ENCODE measurements around the gene TTF2.

Gene TTF2
- total RNA-seq, result 28.4 to 44.3 (median 35.2) reads per million in 3 donors

- Histone ChIP-seq H3K27ac (ENCODE audit: insufficient read depth, low read length, poor library complexity, severe bottlenecking) (peak within 1 kb of the TSS; percentile 84), H3K27me3 (replicated peaks; ENCODE audit: control insufficient read depth, insufficient read depth, low read length, poor library complexity, severe bottlenecking) (no peaks in the 10 kb centered on the region), H3K4me3 (ENCODE audit: insufficient read depth, low read depth, low read length, poor library complexity, severe bottlenecking) (peak within 1 kb of the TSS; percentile 75), H3K9me3 (ENCODE audit: control insufficient read depth, low read length) (no peaks in the 10 kb centered on the region), H3K4me1 (ENCODE audit: control insufficient read depth, insufficient read depth, low read length, poor library complexity, severe bottlenecking) (peaks cover 7% of the 10 kb centered on the region), H3K36me3 (ENCODE audit: control insufficient read depth, insufficient read depth, low read length) (no peaks in the 10 kb centered on the region)
- DNase-seq, result peak; percentile 91 to 96 (median 94)
These were observed at the start of gene TTF2 for GRCh38 chr1:117059678-117060440. Gene TTF2 (plus strand): TSS chr1:117060326. CDS start chr1:117060347, 21 bp downstream.

GRCh38 chr1:117011334-117011733 is 48.8 kb upstream of the TTF2 start:
- H3K4me1 ChIP-seq (ENCODE audit: control insufficient read depth, insufficient read depth, low read length, poor library complexity, severe bottlenecking), result no peaks in the 10 kb centered on the region
- no peaks in the 10 kb centered on the region for H3K27me3 ChIP-seq (replicated peaks; ENCODE audit: control insufficient read depth, insufficient read depth, low read length, poor library complexity, severe bottlenecking)
- no peak overlapping the region for H3K27ac ChIP-seq (ENCODE audit: insufficient read depth, low read length, poor library complexity, severe bottlenecking)
- no peak overlapping the region for H3K4me3 ChIP-seq (ENCODE audit: insufficient read depth, low read depth, low read length, poor library complexity, severe bottlenecking)
- DNase-seq, result no peak
- H3K9me3 ChIP-seq (ENCODE audit: control insufficient read depth, low read length), result no peaks in the 10 kb centered on the region
- H3K36me3 ChIP-seq (ENCODE audit: control insufficient read depth, insufficient read depth, low read length), result no peaks in the 10 kb centered on the region

GRCh38 chr1:117013309-117013858 is 46.7 kb upstream of the TTF2 start:
- Histone ChIP-seq H3K27ac (ENCODE audit: insufficient read depth, low read length, poor library complexity, severe bottlenecking) (no peak overlapping the region), H3K27me3 (replicated peaks; ENCODE audit: control insufficient read depth, insufficient read depth, low read length, poor library complexity, severe bottlenecking) (no peaks in the 10 kb centered on the region), H3K9me3 (ENCODE audit: control insufficient read depth, low read length) (no peaks in the 10 kb centered on the region), H3K4me3 (ENCODE audit: insufficient read depth, low read depth, low read length, poor library complexity, severe bottlenecking) (no peak overlapping the region), H3K36me3 (ENCODE audit: control insufficient read depth, insufficient read depth, low read length) (no peaks in the 10 kb centered on the region), H3K4me1 (ENCODE audit: control insufficient read depth, insufficient read depth, low read length, poor library complexity, severe bottlenecking) (no peaks in the 10 kb centered on the region)
- DNase-seq, result no peak

- H3K4me1 ChIP-seq (ENCODE audit: control insufficient read depth, insufficient read depth, low read length, poor library complexity, severe bottlenecking), result no peaks in the 10 kb centered on the region
- no peak overlapping the region for H3K4me3 ChIP-seq (ENCODE audit: insufficient read depth, low read depth, low read length, poor library complexity, severe bottlenecking)
- no peaks in the 10 kb centered on the region for H3K9me3 ChIP-seq (ENCODE audit: control insufficient read depth, low read length)
- DNase-seq, result no peak
- no peak overlapping the region for H3K27ac ChIP-seq (ENCODE audit: insufficient read depth, low read length, poor library complexity, severe bottlenecking)
- H3K27me3 ChIP-seq (replicated peaks; ENCODE audit: control insufficient read depth, insufficient read depth, low read length, poor library complexity, severe bottlenecking), result no peaks in the 10 kb centered on the region
- no peaks in the 10 kb centered on the region for H3K36me3 ChIP-seq (ENCODE audit: control insufficient read depth, insufficient read depth, low read length)
These were observed 45.9 kb upstream of the TTF2 start for GRCh38 chr1:117014209-117014608.

GRCh38 chr1:117015724-117016123 is 44.4 kb upstream of the TTF2 start:
- no peak overlapping the region for H3K4me3 ChIP-seq (ENCODE audit: insufficient read depth, low read depth, low read length, poor library complexity, severe bottlenecking)
- H3K27ac ChIP-seq (ENCODE audit: insufficient read depth, low read length, poor library complexity, severe bottlenecking), result no peak overlapping the region
- H3K9me3 ChIP-seq (ENCODE audit: control insufficient read depth, low read length), result no peaks in the 10 kb centered on the region
- no peaks in the 10 kb centered on the region for H3K4me1 ChIP-seq (ENCODE audit: control insufficient read depth, insufficient read depth, low read length, poor library complexity, severe bottlenecking)
- H3K36me3 ChIP-seq (ENCODE audit: control insufficient read depth, insufficient read depth, low read length), result no peaks in the 10 kb centered on the region
- no peaks in the 10 kb centered on the region for H3K27me3 ChIP-seq (replicated peaks; ENCODE audit: control insufficient read depth, insufficient read depth, low read length, poor library complexity, severe bottlenecking)
- DNase-seq, result no peak

- no peak for DNase-seq
- H3K9me3 ChIP-seq (ENCODE audit: control insufficient read depth, low read length), result no peaks in the 10 kb centered on the region
- H3K27ac ChIP-seq (ENCODE audit: insufficient read depth, low read length, poor library complexity, severe bottlenecking), result no peak overlapping the region
- no peaks in the 10 kb centered on the region for H3K27me3 ChIP-seq (replicated peaks; ENCODE audit: control insufficient read depth, insufficient read depth, low read length, poor library complexity, severe bottlenecking)
- H3K36me3 ChIP-seq (ENCODE audit: control insufficient read depth, insufficient read depth, low read length), result no peaks in the 10 kb centered on the region
- H3K4me1 ChIP-seq (ENCODE audit: control insufficient read depth, insufficient read depth, low read length, poor library complexity, severe bottlenecking), result no peaks in the 10 kb centered on the region
- no peak overlapping the region for H3K4me3 ChIP-seq (ENCODE audit: insufficient read depth, low read depth, low read length, poor library complexity, severe bottlenecking)
These were observed 43.1 kb upstream of the TTF2 start for GRCh38 chr1:117017062-117017461.

GRCh38 chr1:117017648-117018047 is 42.5 kb upstream of the TTF2 start:
- Histone ChIP-seq H3K9me3 (ENCODE audit: control insufficient read depth, low read length) (no peaks in the 10 kb centered on the region), H3K27ac (ENCODE audit: insufficient read depth, low read length, poor library complexity, severe bottlenecking) (no peak overlapping the region), H3K27me3 (replicated peaks; ENCODE audit: control insufficient read depth, insufficient read depth, low read length, poor library complexity, severe bottlenecking) (no peaks in the 10 kb centered on the region), H3K4me3 (ENCODE audit: insufficient read depth, low read depth, low read length, poor library complexity, severe bottlenecking) (no peak overlapping the region), H3K4me1 (ENCODE audit: control insufficient read depth, insufficient read depth, low read length, poor library complexity, severe bottlenecking) (no peaks in the 10 kb centered on the region), H3K36me3 (ENCODE audit: control insufficient read depth, insufficient read depth, low read length) (no peaks in the 10 kb centered on the region)
- no peak for DNase-seq

GRCh38 chr1:117020526-117021156 is 39.5 kb upstream of the TTF2 start:
- no peaks in the 10 kb centered on the region for H3K36me3 ChIP-seq (ENCODE audit: control insufficient read depth, insufficient read depth, low read length)
- H3K27me3 ChIP-seq (replicated peaks; ENCODE audit: control insufficient read depth, insufficient read depth, low read length, poor library complexity, severe bottlenecking), result no peaks in the 10 kb centered on the region
- no peaks in the 10 kb centered on the region for H3K9me3 ChIP-seq (ENCODE audit: control insufficient read depth, low read length)
- no peak overlapping the region for H3K27ac ChIP-seq (ENCODE audit: insufficient read depth, low read length, poor library complexity, severe bottlenecking)
- no peaks in the 10 kb centered on the region for H3K4me1 ChIP-seq (ENCODE audit: control insufficient read depth, insufficient read depth, low read length, poor library complexity, severe bottlenecking)
- DNase-seq, result no peak
- no peak overlapping the region for H3K4me3 ChIP-seq (ENCODE audit: insufficient read depth, low read depth, low read length, poor library complexity, severe bottlenecking)

- Histone ChIP-seq H3K9me3 (ENCODE audit: control insufficient read depth, low read length) (no peaks in the 10 kb centered on the region), H3K4me1 (ENCODE audit: control insufficient read depth, insufficient read depth, low read length, poor library complexity, severe bottlenecking) (no peaks in the 10 kb centered on the region)
These were observed 38.0 kb upstream of the TTF2 start for GRCh38 chr1:117022114-117022513.

GRCh38 chr1:117025568-117025967 is 34.6 kb upstream of the TTF2 start:
- Histone ChIP-seq H3K4me1 (ENCODE audit: control insufficient read depth, insufficient read depth, low read length, poor library complexity, severe bottlenecking) (no peaks in the 10 kb centered on the region), H3K36me3 (ENCODE audit: control insufficient read depth, insufficient read depth, low read length) (no peaks in the 10 kb centered on the region), H3K9me3 (ENCODE audit: control insufficient read depth, low read length) (no peaks in the 10 kb centered on the region), H3K27me3 (replicated peaks; ENCODE audit: control insufficient read depth, insufficient read depth, low read length, poor library complexity, severe bottlenecking) (no peaks in the 10 kb centered on the region), H3K4me3 (ENCODE audit: insufficient read depth, low read depth, low read length, poor library complexity, severe bottlenecking) (no peak overlapping the region), H3K27ac (ENCODE audit: insufficient read depth, low read length, poor library complexity, severe bottlenecking) (no peak overlapping the region)
- DNase-seq, result no peak

More at GRCh38 chr1:117022114-117022513, 38.0 kb upstream of the TTF2 start:
- H3K36me3 ChIP-seq (ENCODE audit: control insufficient read depth, insufficient read depth, low read length), result no peaks in the 10 kb centered on the region
- H3K27me3 ChIP-seq (replicated peaks; ENCODE audit: control insufficient read depth, insufficient read depth, low read length, poor library complexity, severe bottlenecking), result no peaks in the 10 kb centered on the region
- DNase-seq, result no peak
- H3K4me3 ChIP-seq (ENCODE audit: insufficient read depth, low read depth, low read length, poor library complexity, severe bottlenecking), result no peak overlapping the region
- no peak overlapping the region for H3K27ac ChIP-seq (ENCODE audit: insufficient read depth, low read length, poor library complexity, severe bottlenecking)

Measured in effector memory CD4-positive, alpha-beta T cell (primary cell).